Transverse colon (tissue), 4 donors: ENCODE data around the gene TUBB1.

ENCODE experiments used
- CTCF ChIP-seq, 5 experiments: fragments of 200-600 bp in 3 of 5; fragments of 450-650 bp in 2 of 5; sonication (generic) in 3 of 5; IDR thresholded peaks; 1 replicate in 2 of 5; 2 replicates in 3 of 5; pipeline ENCODE4 v1.5.1; 2016 to 2017; ENCODE audit warnings: antibody characterized with exemption in 5 of 5, inconsistent platforms in 3 of 5, mild to moderate bottlenecking in 2 of 5, moderate library complexity in 1 of 5
- EP300 ChIP-seq: sonication (generic); formaldehyde crosslinking; IDR thresholded peaks from one replicate; pipeline ENCODE4 v1.6.1; 2017; ENCODE audit warnings: antibody characterized with exemption, low read depth
- POLR2A ChIP-seq: fragments of 450-650 bp; IDR thresholded peaks from one replicate; pipeline ENCODE4 v1.6.1; 2016; ENCODE audit warnings: antibody characterized with exemption, mild to moderate bottlenecking, moderate library complexity
- POLR2AphosphoS5 ChIP-seq, 3 donors: sonication (generic); formaldehyde crosslinking; IDR thresholded peaks; one replicate each; pipeline ENCODE4 v1.6.1; 2016; ENCODE audit warnings: antibody characterized with exemption in 3 of 3

GRCh38 chr20:59042796-59043631 lies 23.8 kb downstream of the TUBB1 start:
- TF ChIP-seq CTCF (IDR thresholded peaks at IDR 0.05) (no peak), POLR2AphosphoS5 (IDR thresholded peaks at IDR 0.05) (peak in 1 of 3 donors; percentile 3), POLR2A (no peak), EP300 (no peak)
